MM.1S (cell line): ENCODE results near the gene OR13C2.

Source experiments
- CTCF ChIP-seq: fragments of 300-600 bp; sonication (generic); IDR thresholded peaks from 2 replicates; pipeline ENCODE4 v1.5.1; 2016; ENCODE audit warnings: antibody characterized with exemption, low read length, mixed read lengths
- EZH2 ChIP-seq: fragments of 300-600 bp; sonication (generic); optimal IDR thresholded peaks from 2 replicates; pipeline ENCODE3; 2017; ENCODE audit warnings: low read depth, mild to moderate bottlenecking, antibody characterized with exemption, low read length, mixed read lengths
- EZH2phosphoT487 ChIP-seq: fragments of 300-600 bp; sonication (generic); IDR thresholded peaks from 2 replicates; pipeline ENCODE4 v1.6.1; 2018; ENCODE audit warnings: antibody characterized with exemption, low read length

- TF ChIP-seq CTCF (no peak), EZH2phosphoT487 (no peak), EZH2 (no peak)
These were observed 725 bp upstream of the OR13C2 start for GRCh38 chr9:104606152-104606551.
